HG02798 (cell line): ENCODE measurements around the gene COL3A1.

Source experiments
- ATAC-seq: cut with Tn5 transposase; IDR thresholded peaks from one replicate; pipeline ENCODE4 v1.9.1; 2021; ENCODE audit warnings: mild to moderate bottlenecking; ENCODE audit not compliant: unreplicated experiment, poor library complexity

The COL3A1 gene

GRCh38 chr2:189013671-189014448 is 39.7 kb downstream of the COL3A1 start:
- ATAC-seq, result no peak

GRCh38 chr2:189014449-189015138 is 40.4 kb downstream of the COL3A1 start:
- ATAC-seq, result no peak

GRCh38 chr2:189015359-189015758 is 41.2 kb downstream of the COL3A1 start:
- no peak for ATAC-seq

GRCh38 chr2:189016311-189016861 is 42.2 kb downstream of the COL3A1 start:
- ATAC-seq, result no peak

- ATAC-seq, result no peak
These were observed 44.5 kb downstream of the COL3A1 start for GRCh38 chr2:189018631-189019030.

- ATAC-seq, result no peak
These were observed 46.0 kb downstream of the COL3A1 start for GRCh38 chr2:189020179-189020578.

GRCh38 chr2:189022053-189022481 is 47.9 kb downstream of the COL3A1 start:
- ATAC-seq, result no peak

- no peak for ATAC-seq
These were observed 48.3 kb downstream of the COL3A1 start for GRCh38 chr2:189022492-189022891.

GRCh38 chr2:189024901-189025618 is 50.9 kb downstream of the COL3A1 start:
- no peak for ATAC-seq

- ATAC-seq, result no peak
These were observed 63.3 kb downstream of the COL3A1 start for GRCh38 chr2:189037518-189037917.

GRCh38 chr2:189045836-189046235 is 71.7 kb downstream of the COL3A1 start:
- no peak for ATAC-seq

GRCh38 chr2:189046320-189046719 is 72.1 kb downstream of the COL3A1 start:
- no peak for ATAC-seq

GRCh38 chr2:189047171-189047888 is 73.2 kb downstream of the COL3A1 start:
- no peak for ATAC-seq

- no peak for ATAC-seq
These were observed 74.0 kb downstream of the COL3A1 start for GRCh38 chr2:189048189-189048588.

GRCh38 chr2:189049709-189050164 is 75.6 kb downstream of the COL3A1 start:
- no peak for ATAC-seq

- no peak for ATAC-seq
These were observed 76.1 kb downstream of the COL3A1 start for GRCh38 chr2:189050165-189050712.

- ATAC-seq, result no peak
These were observed 82.3 kb downstream of the COL3A1 start for GRCh38 chr2:189056200-189057106.

GRCh38 chr2:189057316-189057715 is 83.1 kb downstream of the COL3A1 start:
- no peak for ATAC-seq
